ENCODE measurements around the gene KCNIP4.
"Not testable (repeated sequence)": the region's sequence is repeated elsewhere in the genome, so short reads cannot be mapped to it uniquely, and the experiment has no call there.

Gene KCNIP4

GRCh38 chr4:21366312-21366711 is 582.3 kb downstream of the KCNIP4 start:
- no peak for DNase-seq (ENCODE audit: low read depth)

- no peak for DNase-seq (ENCODE audit: low read depth)
These were observed 584.9 kb downstream of the KCNIP4 start for GRCh38 chr4:21363701-21364100.

GRCh38 chr4:21352354-21352753 is 596.2 kb downstream of the KCNIP4 start:
- not testable (repeated sequence) for DNase-seq (ENCODE audit: low read depth)

GRCh38 chr4:21347142-21347541 is 601.4 kb downstream of the KCNIP4 start:
- no peak for DNase-seq (ENCODE audit: low read depth)

- DNase-seq (ENCODE audit: low read depth), result no peak
These were observed 620.4 kb downstream of the KCNIP4 start for GRCh38 chr4:21327976-21328700.

- DNase-seq (ENCODE audit: low read depth), result no peak
These were observed 628.5 kb downstream of the KCNIP4 start for GRCh38 chr4:21320034-21320433.

- DNase-seq (ENCODE audit: low read depth), result no peak
These were observed 640.9 kb downstream of the KCNIP4 start for GRCh38 chr4:21307709-21308108.

- no peak for DNase-seq (ENCODE audit: low read depth)
These were observed 644.1 kb downstream of the KCNIP4 start for GRCh38 chr4:21304540-21304887.

- no peak for DNase-seq (ENCODE audit: low read depth)
These were observed 658.0 kb downstream of the KCNIP4 start for GRCh38 chr4:21290562-21290961.

- DNase-seq (ENCODE audit: low read depth), result no peak
These were observed 672.5 kb downstream of the KCNIP4 start for GRCh38 chr4:21276046-21276445.

- no peak for DNase-seq (ENCODE audit: low read depth)
These were observed 677.0 kb downstream of the KCNIP4 start for GRCh38 chr4:21271439-21272052.

GRCh38 chr4:21248331-21248730 is 700.2 kb downstream of the KCNIP4 start:
- no peak for DNase-seq (ENCODE audit: low read depth)

GRCh38 chr4:21242163-21242562 is 706.4 kb downstream of the KCNIP4 start:
- DNase-seq (ENCODE audit: low read depth), result no peak

- no peak for DNase-seq (ENCODE audit: low read depth)
These were observed 721.7 kb downstream of the KCNIP4 start for GRCh38 chr4:21226637-21227538.

GRCh38 chr4:21211846-21212245 is 736.7 kb downstream of the KCNIP4 start:
- no peak for DNase-seq (ENCODE audit: low read depth)

GRCh38 chr4:21209860-21210259 is 738.7 kb downstream of the KCNIP4 start:
- no peak for DNase-seq (ENCODE audit: low read depth)

- DNase-seq (ENCODE audit: low read depth), result no peak
These were observed 742.6 kb downstream of the KCNIP4 start for GRCh38 chr4:21205821-21206531.

GRCh38 chr4:21203416-21203815 is 745.2 kb downstream of the KCNIP4 start:
- DNase-seq (ENCODE audit: low read depth), result no peak

GRCh38 chr4:21202959-21203358 is 745.6 kb downstream of the KCNIP4 start:
- no peak for DNase-seq (ENCODE audit: low read depth)

- no peak for DNase-seq (ENCODE audit: low read depth)
These were observed 749.9 kb downstream of the KCNIP4 start for GRCh38 chr4:21198683-21199082.

- no peak for DNase-seq (ENCODE audit: low read depth)
These were observed 752.9 kb downstream of the KCNIP4 start for GRCh38 chr4:21195682-21196081.

GRCh38 chr4:21192367-21192766 is 756.2 kb downstream of the KCNIP4 start:
- DNase-seq (ENCODE audit: low read depth), result no peak

All from stimulated activated CD4-positive, alpha-beta T cell treated with anti-CD3 and anti-CD28 coated beads, Interleukin-2, amount 100 ng/mL, for 4 hours (primary cell).